ENCODE measurements around the gene EIF4B. TPM values are rescaled to one million over a fixed set of nuclear protein-coding genes. Genes with fewer than 3 reads are reported as not detected.

Gene EIF4B
- total RNA-seq, 1 experiment from 2014 or later, result 393 TPM

- peaks cover 13% of the 10 kb centered on the region for H3K36me3 ChIP-seq (ENCODE audit: insufficient read depth, low read length, poor library complexity, severe bottlenecking)
- peaks cover 17% of the 10 kb centered on the region for H3K4me1 ChIP-seq (ENCODE audit: insufficient read depth, low read length, poor library complexity, severe bottlenecking)
- H3K27me3 ChIP-seq (replicated peaks; ENCODE audit: insufficient read depth, low read depth, low read length, poor library complexity), result no peaks in the 10 kb centered on the region
- ChIA-PET POLR2A (ENCODE audit: low non-redundant PET) (no interaction called here), CTCF (no interaction called here)
- H3K27ac ChIP-seq (ENCODE audit: low read depth, low read length, poor library complexity, severe bottlenecking), result no peak overlapping the region
- no peaks in the 10 kb centered on the region for H3K9me3 ChIP-seq (ENCODE audit: low read depth, low read length, poor library complexity, severe bottlenecking)
- DNase-seq (ENCODE audit: low spot score), result no peak
- BruUV-seq (replicated peaks), result no TSS peak
- TF ChIP-seq, protein P1, sequence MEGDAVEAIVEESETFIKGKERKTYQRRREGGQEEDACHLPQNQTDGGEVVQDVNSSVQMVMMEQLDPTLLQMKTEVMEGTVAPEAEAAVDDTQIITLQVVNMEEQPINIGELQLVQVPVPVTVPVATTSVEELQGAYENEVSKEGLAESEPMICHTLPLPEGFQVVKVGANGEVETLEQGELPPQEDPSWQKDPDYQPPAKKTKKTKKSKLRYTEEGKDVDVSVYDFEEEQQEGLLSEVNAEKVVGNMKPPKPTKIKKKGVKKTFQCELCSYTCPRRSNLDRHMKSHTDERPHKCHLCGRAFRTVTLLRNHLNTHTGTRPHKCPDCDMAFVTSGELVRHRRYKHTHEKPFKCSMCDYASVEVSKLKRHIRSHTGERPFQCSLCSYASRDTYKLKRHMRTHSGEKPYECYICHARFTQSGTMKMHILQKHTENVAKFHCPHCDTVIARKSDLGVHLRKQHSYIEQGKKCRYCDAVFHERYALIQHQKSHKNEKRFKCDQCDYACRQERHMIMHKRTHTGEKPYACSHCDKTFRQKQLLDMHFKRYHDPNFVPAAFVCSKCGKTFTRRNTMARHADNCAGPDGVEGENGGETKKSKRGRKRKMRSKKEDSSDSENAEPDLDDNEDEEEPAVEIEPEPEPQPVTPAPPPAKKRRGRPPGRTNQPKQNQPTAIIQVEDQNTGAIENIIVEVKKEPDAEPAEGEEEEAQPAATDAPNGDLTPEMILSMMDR (conservative IDR thresholded peaks at IDR 0.05; ENCODE audit: low read depth, low read length), result no peak
- no peak for TF ChIP-seq EZH2 (IDR thresholded peaks at IDR 0.05; ENCODE audit: borderline replicate concordance, low read depth, low read length, poor library complexity, severe bottlenecking)
- H3K4me3 ChIP-seq (ENCODE audit: low read depth, low read length, poor library complexity, severe bottlenecking), result no peak overlapping the region
- intact Hi-C loops (cut with micrococcal nuclease; ENCODE audit: unreplicated experiment), result no loop called here
These were observed 64.7 kb downstream of the EIF4B start for GRCh38 chr12:53070877-53071492.

DNA sequence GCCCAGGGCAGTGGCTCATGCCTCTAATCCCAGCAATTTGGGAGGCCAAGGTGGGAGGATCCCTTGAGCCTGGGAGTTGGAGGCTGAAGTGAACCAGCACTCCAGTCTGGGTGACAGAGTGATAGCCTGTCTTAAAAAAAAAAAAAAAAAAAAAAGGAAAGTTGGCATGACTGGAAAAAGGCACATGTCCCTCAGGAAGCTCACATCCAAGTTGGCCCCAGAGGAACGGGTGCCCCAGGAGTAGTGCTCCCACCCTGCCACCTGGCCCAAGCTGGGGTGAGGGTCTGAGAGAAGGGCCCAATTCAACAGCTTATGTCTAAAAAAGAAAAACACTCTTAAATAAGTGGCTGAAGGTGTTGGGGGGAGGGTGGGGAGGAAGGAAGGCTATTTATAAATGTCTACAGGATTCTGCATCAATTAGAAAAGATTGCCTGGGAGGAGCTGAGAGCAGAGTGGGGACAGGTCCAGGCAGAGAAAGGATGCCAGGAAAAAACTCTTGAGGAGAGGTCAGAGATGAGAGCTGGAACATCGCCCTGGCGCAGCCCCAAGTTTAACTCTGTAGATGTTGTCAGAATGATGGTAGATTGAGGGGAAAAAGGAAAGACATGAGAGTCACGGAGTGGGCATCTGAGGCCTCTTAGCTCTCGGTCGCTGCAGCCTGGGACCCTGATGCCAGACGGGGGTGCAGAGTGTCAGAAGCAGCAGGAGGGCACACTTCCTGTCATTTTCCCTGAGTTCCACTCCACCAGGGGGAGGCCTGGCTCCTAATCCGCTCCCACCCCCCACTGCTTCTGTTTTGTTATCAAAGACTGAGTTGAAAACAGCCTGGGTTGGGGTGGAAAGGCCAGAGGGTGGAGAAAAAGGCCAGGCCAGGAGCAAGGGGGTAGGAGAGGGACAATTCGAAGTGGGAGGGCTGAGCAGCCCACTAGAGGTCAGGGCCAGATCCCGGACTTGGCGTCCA, 65.6 kb downstream of the EIF4B start:
- intact Hi-C loops (cut with micrococcal nuclease; ENCODE audit: unreplicated experiment), result no loop called here
- ChIA-PET CTCF (no interaction called here), POLR2A (ENCODE audit: low non-redundant PET) (no interaction called here)
- no peaks in the 10 kb centered on the region for H3K27me3 ChIP-seq (replicated peaks; ENCODE audit: insufficient read depth, low read depth, low read length, poor library complexity)
- peaks cover 17% of the 10 kb centered on the region for H3K4me1 ChIP-seq (ENCODE audit: insufficient read depth, low read length, poor library complexity, severe bottlenecking)
- DNase-seq (ENCODE audit: low spot score), result peak; percentile 43
- H3K9me3 ChIP-seq (ENCODE audit: low read depth, low read length, poor library complexity, severe bottlenecking), result no peaks in the 10 kb centered on the region
- no TSS peak for BruUV-seq (replicated peaks)
- peaks cover 12% of the 10 kb centered on the region for H3K36me3 ChIP-seq (ENCODE audit: insufficient read depth, low read length, poor library complexity, severe bottlenecking)
- no peak for TF ChIP-seq EZH2 (IDR thresholded peaks at IDR 0.05; ENCODE audit: borderline replicate concordance, low read depth, low read length, poor library complexity, severe bottlenecking)
- TF ChIP-seq, protein P1 (conservative IDR thresholded peaks at IDR 0.05; ENCODE audit: low read depth, low read length), result peak; percentile 24; the same call in 1 of the 2 replicates
- H3K4me3 ChIP-seq (ENCODE audit: low read depth, low read length, poor library complexity, severe bottlenecking), result no peak overlapping the region
- H3K27ac ChIP-seq (ENCODE audit: low read depth, low read length, poor library complexity, severe bottlenecking), result peak overlapping the region; percentile 58

- peaks cover 12% of the 10 kb centered on the region for H3K36me3 ChIP-seq (ENCODE audit: insufficient read depth, low read length, poor library complexity, severe bottlenecking)
- ChIA-PET POLR2A (ENCODE audit: low non-redundant PET) (no interaction called here), CTCF (interaction anchor here (0.5 to 1.1 kb wide), 2 partner anchors 24 to 25 kb away, joined by 3 to 4 read pairs; partner anchors contain the start of gene IGFBP6)
These were observed 67.6 kb downstream of the EIF4B start for GRCh38 chr12:53073881-53074280.

More at GRCh38 chr12:53073881-53074280, 67.6 kb downstream of the EIF4B start:
- TF ChIP-seq EZH2 (IDR thresholded peaks at IDR 0.05; ENCODE audit: borderline replicate concordance, low read depth, low read length, poor library complexity, severe bottlenecking), result no peak
- TF ChIP-seq, protein P1 (conservative IDR thresholded peaks at IDR 0.05; ENCODE audit: low read depth, low read length), result no peak
- intact Hi-C loops (cut with micrococcal nuclease; ENCODE audit: unreplicated experiment), result no loop called here
- no peak for DNase-seq (ENCODE audit: low spot score)
- no TSS peak for BruUV-seq (replicated peaks)
- Histone ChIP-seq H3K9me3 (ENCODE audit: low read depth, low read length, poor library complexity, severe bottlenecking) (no peaks in the 10 kb centered on the region), H3K4me3 (ENCODE audit: low read depth, low read length, poor library complexity, severe bottlenecking) (no peak overlapping the region), H3K27ac (ENCODE audit: low read depth, low read length, poor library complexity, severe bottlenecking) (no peak overlapping the region), H3K27me3 (replicated peaks; ENCODE audit: insufficient read depth, low read depth, low read length, poor library complexity) (no peaks in the 10 kb centered on the region), H3K4me1 (ENCODE audit: insufficient read depth, low read length, poor library complexity, severe bottlenecking) (peaks cover 21% of the 10 kb centered on the region)

Measured in A673 (cell line).